Neural crest cell (in vitro differentiated cells): ENCODE measurements around the gene PLCZ1. TPM values are rescaled to one million over a fixed set of nuclear protein-coding genes. Genes with fewer than 3 reads are reported as not detected.

Experiments
- DNase-seq: peaks from one replicate; pipeline ENCODE4 v3.0.0; 2021; ENCODE audit warnings: low read depth, mixed read lengths, low spot score
- H3K27ac Mint-ChIP-seq: one replicate; pipeline ENCODE4 v1.8.0; 2021; ENCODE audit warnings: mild to moderate bottlenecking, mixed read lengths; ENCODE audit not compliant: unreplicated experiment
- H3K27me3 Mint-ChIP-seq: 2 replicates; pipeline ENCODE4 v1.8.0; 2021; ENCODE audit warnings: low read depth, mild to moderate bottlenecking, mixed read lengths
- H3K36me3 Mint-ChIP-seq: 2 replicates; pipeline ENCODE4 v1.8.0; 2021; ENCODE audit warnings: low read depth, mild to moderate bottlenecking, mixed read lengths
- H3K4me1 Mint-ChIP-seq: 2 replicates; pipeline ENCODE4 v1.8.0; 2021; ENCODE audit warnings: mixed read lengths
- H3K4me3 Mint-ChIP-seq: one replicate; pipeline ENCODE4 v1.8.0; 2021; ENCODE audit warnings: mild to moderate bottlenecking, mixed read lengths
- H3K9me3 Mint-ChIP-seq: 2 replicates; pipeline ENCODE4 v1.8.0; 2021; ENCODE audit warnings: mixed read lengths
- CTCF ChIP-seq: fragments of 200-600 bp; sonication (generic); conservative IDR thresholded peaks from 2 replicates; pipeline ENCODE4 v1.5.0; 2021; ENCODE audit warnings: antibody characterized with exemption, mild to moderate bottlenecking
- total RNA-seq: library from RNA; stranded (reverse); gene quantifications from 2 replicates; pipeline ENCODE4 v1.2.1, GENCODE V29; 2021

PLCZ1 gene
- total RNA-seq, 1 donor from 2014 or later: not detected

DNA sequence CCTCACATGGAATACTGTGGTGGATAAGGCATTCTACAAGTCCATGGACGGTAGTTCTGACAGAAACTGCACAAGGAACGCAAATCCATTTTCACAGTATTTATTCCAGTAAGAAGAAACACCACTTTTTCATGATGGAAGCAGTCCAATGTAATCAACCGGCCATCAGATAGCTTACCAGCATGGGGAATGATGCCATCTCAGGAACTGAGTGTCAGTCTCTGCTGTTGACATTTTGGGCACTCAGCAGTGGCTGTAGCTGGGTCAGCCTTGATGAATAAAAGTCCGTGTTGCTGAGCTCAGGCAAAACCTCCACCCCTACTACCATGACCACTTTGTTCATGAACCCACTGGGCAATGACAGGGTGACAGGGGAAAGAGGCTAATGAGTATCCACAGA lies 103.4 kb downstream of the PLCZ1 start:
- Mint-ChIP-seq H3K4me1 (no peaks in the 10 kb centered on the region), H3K9me3 (no peaks in the 10 kb centered on the region), H3K4me3 (no peak overlapping the region), H3K36me3 (no peaks in the 10 kb centered on the region), H3K27ac (no peak overlapping the region), H3K27me3 (no peaks in the 10 kb centered on the region)
- no peak for DNase-seq
- TF ChIP-seq CTCF: no peak

Other genes with a start within 250 kb of the PLCZ1 start
- gene CAPZA3, start 107 bp upstream of the PLCZ1 start, total RNA-seq: not detected in 2 replicates